ENCODE results near the gene TBC1D14.

- no peak for TF ChIP-seq CTCF (IDR thresholded peaks at IDR 0.05)
- no peak for TF ChIP-seq POLR2A (IDR thresholded peaks at IDR 0.05)
These were observed 25.2 kb upstream of the TBC1D14 start for GRCh38 chr4:6884341-6884870.

Measured in testis (tissue), 2 donors.